HUES64 (cell line): ENCODE results near the gene KAT8.
A peak's percentile ranks its signal among the peaks of the same experiment; 100 is the strongest.
"Not testable (repeated sequence)": the region's sequence is repeated elsewhere in the genome, so short reads cannot be mapped to it uniquely, and the experiment has no call there.

Experiments
- H3K27ac ChIP-seq: 2 replicates; pipeline ENCODE4 v1.7.0; 2013; ENCODE audit warnings: low read depth, low read length, inconsistent platforms
- H3K27me3 ChIP-seq: 2 replicates; pipeline ENCODE4 v1.6.1; 2013; ENCODE audit warnings: mild to moderate bottlenecking, low read length; ENCODE audit not compliant: insufficient read depth
- H3K36me3 ChIP-seq: 2 replicates; pipeline ENCODE4 v1.6.1; 2013; ENCODE audit warnings: mild to moderate bottlenecking, low read length; ENCODE audit not compliant: insufficient read depth
- H3K4me1 ChIP-seq: 2 replicates; pipeline ENCODE4 v1.6.1; 2013; ENCODE audit warnings: mild to moderate bottlenecking, low read length, moderate library complexity; ENCODE audit not compliant: insufficient read depth
- H3K4me3 ChIP-seq: 2 replicates; pipeline ENCODE4 v1.5.1; 2013; ENCODE audit warnings: mild to moderate bottlenecking, low read length, moderate library complexity
- H3K9ac ChIP-seq: 2 replicates; pipeline ENCODE4 v1.6.1; 2013; ENCODE audit warnings: mild to moderate bottlenecking, low read depth, low read length
- H3K9me3 ChIP-seq: 2 replicates; pipeline ENCODE4 v1.6.1; 2013; ENCODE audit warnings: low read depth, low read length; ENCODE audit not compliant: insufficient read depth
- WGBS: fragments of 150-250, 120-280 bp; methylation state at CpG from one replicate; pipeline ENCODE4 v1.1.7; 2013; ENCODE audit warnings: missing lambda C conversion rate; 5-methylcytosine and 5-hydroxymethylcytosine counted together

The KAT8 gene

GRCh38 chr16:31134625-31135534 lies 17.4 kb downstream of the KAT8 start:
- Histone ChIP-seq H3K9ac (peak overlapping the region; percentile 80), H3K36me3 (peaks cover 28% of the 10 kb centered on the region), H3K9me3 (no peaks in the 10 kb centered on the region), H3K4me1 (peaks cover 38% of the 10 kb centered on the region), H3K4me3 (peak overlapping the region; percentile 75), H3K27ac (peak overlapping the region; percentile 96), H3K27me3 (no peaks in the 10 kb centered on the region)
- 7% methylated on average over 15 of the region's 18 CpGs for WGBS

- Histone ChIP-seq H3K27ac (peak within 1 kb of the TSS; percentile 96), H3K4me3 (peak within 1 kb of the TSS; percentile 75), H3K27me3 (no peaks in the 10 kb centered on the region), H3K9me3 (no peaks in the 10 kb centered on the region), H3K4me1 (peaks cover 38% of the 10 kb centered on the region), H3K36me3 (peaks cover 21% of the 10 kb centered on the region), H3K9ac (peak within 1 kb of the TSS; percentile 80)
- WGBS, result 29% methylated on average over 22 of the region's 22 CpGs
Measured at GRCh38 chr16:31135535-31136286, 18.2 kb downstream of the KAT8 start, which contains the start of gene PRSS8. TSS of gene PRSS8 (minus strand) at chr16:31135727. CDS start at chr16:31135498, 229 bp downstream.

- no peaks in the 10 kb centered on the region for H3K9me3 ChIP-seq
- peaks cover 37% of the 10 kb centered on the region for H3K4me1 ChIP-seq
- no peak overlapping the region for H3K4me3 ChIP-seq
- H3K36me3 ChIP-seq, result peaks cover 16% of the 10 kb centered on the region
- WGBS, result 92% methylated on average over 6 of the region's 6 CpGs
- H3K27ac ChIP-seq, result no peak overlapping the region
- no peak overlapping the region for H3K9ac ChIP-seq
- no peaks in the 10 kb centered on the region for H3K27me3 ChIP-seq
Measured at GRCh38 chr16:31136287-31136662, 18.8 kb downstream of the KAT8 start.

DNA sequence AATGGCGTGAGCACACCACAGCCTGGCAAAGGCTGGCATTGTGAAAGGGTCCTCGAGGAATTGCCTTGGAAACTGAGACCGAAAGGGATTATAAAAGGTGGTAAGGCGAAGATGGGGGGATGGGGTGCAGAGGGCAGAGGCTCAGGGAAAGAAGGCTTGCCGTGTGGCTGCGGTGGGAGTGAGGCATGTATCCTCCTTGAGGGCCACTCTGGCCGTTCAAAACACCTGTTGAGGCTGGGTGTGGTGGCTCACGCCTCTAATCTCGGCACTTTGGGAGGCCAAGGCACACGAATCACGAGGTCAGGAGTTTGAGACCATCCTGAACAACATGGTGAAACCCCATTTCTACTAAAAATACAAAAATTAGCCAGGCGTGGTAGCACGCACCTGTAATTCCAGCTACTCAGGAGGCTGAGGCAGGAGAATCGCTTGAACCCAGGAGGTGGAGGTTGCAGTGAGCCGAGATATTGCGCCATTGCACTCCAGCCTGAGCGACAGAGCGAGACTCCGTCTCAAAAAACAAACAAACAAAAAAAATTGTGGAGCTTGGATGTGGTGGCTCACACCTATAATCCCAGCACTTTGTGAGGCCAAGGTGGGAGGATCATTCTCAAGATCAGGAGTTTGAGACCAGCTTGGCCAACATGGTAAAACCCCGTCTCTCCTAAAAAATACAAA lies 19.5 kb downstream of the KAT8 start:
- H3K4me1 ChIP-seq, result peaks cover 40% of the 10 kb centered on the region
- not testable (repeated sequence) for H3K27me3 ChIP-seq, H3K27ac ChIP-seq, H3K36me3 ChIP-seq, H3K9ac ChIP-seq, H3K9me3 ChIP-seq, H3K4me3 ChIP-seq
- 94% methylated on average over 20 of the region's 20 CpGs for WGBS

DNA sequence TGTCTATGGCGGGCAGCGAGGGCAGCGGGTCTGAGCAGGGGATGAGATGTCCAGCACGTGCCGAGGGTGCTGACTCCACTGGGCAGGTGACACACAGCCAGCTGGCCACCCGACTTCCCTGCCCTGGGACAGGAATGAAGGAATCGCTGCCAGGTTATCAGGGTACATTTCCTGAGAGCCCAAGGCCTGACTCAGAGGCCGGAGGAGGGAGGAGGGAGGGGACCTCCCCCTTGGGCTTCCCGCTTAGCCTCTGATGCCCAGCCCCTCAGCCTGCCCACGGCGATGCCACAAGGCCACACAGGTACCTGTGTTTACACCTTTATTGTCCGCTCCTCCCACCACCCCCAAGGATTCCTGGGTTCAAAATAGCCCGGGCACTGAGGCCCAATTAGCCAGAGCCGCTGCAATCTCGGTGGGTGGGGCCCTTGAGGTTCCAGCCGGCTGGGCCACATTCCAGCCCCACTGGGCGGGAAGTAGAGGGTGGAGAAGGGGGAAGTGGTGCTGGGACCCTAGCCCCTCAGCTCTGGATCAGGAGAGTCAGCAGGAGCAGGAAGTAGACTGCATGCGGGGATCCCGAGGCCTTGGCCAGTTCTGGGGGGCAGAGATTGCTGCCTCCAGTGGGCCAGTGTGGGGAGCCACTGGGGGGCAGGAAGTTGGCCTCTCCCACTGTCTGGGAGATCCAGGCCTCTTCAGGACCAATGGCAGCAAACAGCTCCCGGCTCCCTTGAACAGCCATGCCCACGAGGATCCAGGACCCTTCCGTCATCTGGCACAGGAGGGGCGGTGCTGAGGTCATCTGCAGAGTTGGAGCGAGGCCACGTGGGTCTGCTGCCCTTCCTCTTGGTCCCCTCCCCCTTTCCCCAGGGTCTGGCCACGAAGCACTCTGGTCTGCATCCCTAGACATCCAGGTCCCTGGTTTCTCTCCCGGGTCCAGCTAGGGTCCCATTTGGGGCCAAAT lies 21.4 kb downstream of the KAT8 start:
- no peaks in the 10 kb centered on the region for H3K36me3 ChIP-seq
- H3K27me3 ChIP-seq, result peaks cover 14% of the 10 kb centered on the region
- peaks cover 33% of the 10 kb centered on the region for H3K4me1 ChIP-seq
- no peaks in the 10 kb centered on the region for H3K9me3 ChIP-seq
- no peak overlapping the region for H3K4me3 ChIP-seq
- 58% methylated on average over 27 of the region's 27 CpGs for WGBS
- H3K9ac ChIP-seq, result peak overlapping the region; percentile 32; the same call in 1 of the 2 replicates
- peak overlapping the region; percentile 51 for H3K27ac ChIP-seq

- H3K36me3 ChIP-seq, H3K4me3 ChIP-seq, H3K9me3 ChIP-seq, H3K9ac ChIP-seq: not testable (repeated sequence)
- Histone ChIP-seq H3K27ac (peak overlapping the region; percentile 66; the same call in 1 of the 2 replicates), H3K4me1 (peaks cover 25% of the 10 kb centered on the region), H3K27me3 (peaks cover 20% of the 10 kb centered on the region)
- 93% methylated on average over 9 of the region's 9 CpGs for whole genome bisulfite sequencing
Measured at GRCh38 chr16:31141071-31141469, 23.6 kb downstream of the KAT8 start.

GRCh38 chr16:31141489-31142108 lies 24.1 kb downstream of the KAT8 start:
- WGBS, result 50% methylated on average over 10 of the region's 10 CpGs
- no peaks in the 10 kb centered on the region for H3K9me3 ChIP-seq
- H3K27me3 ChIP-seq, result peaks cover 25% of the 10 kb centered on the region
- peak overlapping the region; percentile 66; the same call in 1 of the 2 replicates for H3K27ac ChIP-seq
- H3K36me3 ChIP-seq, result no peaks in the 10 kb centered on the region
- peak overlapping the region; percentile 48 for H3K4me3 ChIP-seq
- H3K4me1 ChIP-seq, result peaks cover 25% of the 10 kb centered on the region
- H3K9ac ChIP-seq, result peak overlapping the region; percentile 57; the same call in 1 of the 2 replicates

DNA sequence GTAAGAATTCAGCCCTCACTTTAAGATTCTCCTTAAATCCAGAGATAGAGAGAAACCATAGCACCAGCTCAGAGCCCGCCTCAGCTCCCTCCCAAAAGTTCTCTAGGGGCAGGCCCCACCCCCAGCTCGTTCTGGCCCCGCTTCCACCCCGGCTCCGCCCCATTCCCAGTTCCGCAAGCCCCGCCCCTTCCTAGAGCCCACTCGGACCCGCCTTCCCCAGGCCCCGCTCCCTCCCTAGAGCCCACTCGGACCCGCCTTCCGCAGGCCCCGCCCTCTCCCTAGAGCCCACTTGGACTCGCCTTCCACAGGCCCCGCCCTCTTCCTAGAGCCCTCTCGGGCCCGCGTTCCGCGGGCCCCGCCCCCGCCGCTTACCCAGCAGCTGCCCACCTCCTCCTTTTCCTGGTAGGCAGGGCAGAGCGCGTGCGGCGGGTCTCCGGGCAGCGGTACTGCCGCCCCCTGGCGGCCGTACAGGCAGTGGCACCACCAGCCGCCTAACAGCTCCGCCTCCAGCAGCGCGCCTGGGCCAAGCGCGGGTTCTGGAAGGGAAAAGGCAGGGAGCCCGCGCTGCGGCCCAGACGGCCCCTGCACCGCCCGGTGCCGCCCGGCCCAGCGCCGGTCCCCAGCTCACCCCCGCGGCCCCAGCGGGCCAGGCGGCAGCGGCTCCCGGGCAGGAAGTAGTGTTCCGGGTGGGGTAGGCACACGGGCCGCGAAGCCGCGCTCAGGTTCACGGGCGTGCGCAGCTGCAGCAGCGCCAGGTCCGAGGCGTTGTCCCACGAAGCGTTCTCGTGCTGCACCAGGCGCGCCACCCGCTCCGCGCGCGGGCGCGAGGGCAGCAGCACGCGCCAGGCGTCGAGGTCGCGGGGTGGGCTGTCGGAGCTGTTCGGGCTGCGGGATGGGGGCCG lies 24.9 kb downstream of the KAT8 start:
- no peaks in the 10 kb centered on the region for H3K9me3 ChIP-seq
- peaks cover 32% of the 10 kb centered on the region for H3K27me3 ChIP-seq
- no peaks in the 10 kb centered on the region for H3K36me3 ChIP-seq
- H3K4me3 ChIP-seq, result peak overlapping the region; percentile 53
- H3K27ac ChIP-seq, result peak overlapping the region; percentile 66; the same call in 1 of the 2 replicates
- WGBS, result 17% methylated on average over 89 of the region's 89 CpGs
- H3K9ac ChIP-seq, result peak overlapping the region; percentile 71
- H3K4me1 ChIP-seq, result peaks cover 25% of the 10 kb centered on the region

DNA sequence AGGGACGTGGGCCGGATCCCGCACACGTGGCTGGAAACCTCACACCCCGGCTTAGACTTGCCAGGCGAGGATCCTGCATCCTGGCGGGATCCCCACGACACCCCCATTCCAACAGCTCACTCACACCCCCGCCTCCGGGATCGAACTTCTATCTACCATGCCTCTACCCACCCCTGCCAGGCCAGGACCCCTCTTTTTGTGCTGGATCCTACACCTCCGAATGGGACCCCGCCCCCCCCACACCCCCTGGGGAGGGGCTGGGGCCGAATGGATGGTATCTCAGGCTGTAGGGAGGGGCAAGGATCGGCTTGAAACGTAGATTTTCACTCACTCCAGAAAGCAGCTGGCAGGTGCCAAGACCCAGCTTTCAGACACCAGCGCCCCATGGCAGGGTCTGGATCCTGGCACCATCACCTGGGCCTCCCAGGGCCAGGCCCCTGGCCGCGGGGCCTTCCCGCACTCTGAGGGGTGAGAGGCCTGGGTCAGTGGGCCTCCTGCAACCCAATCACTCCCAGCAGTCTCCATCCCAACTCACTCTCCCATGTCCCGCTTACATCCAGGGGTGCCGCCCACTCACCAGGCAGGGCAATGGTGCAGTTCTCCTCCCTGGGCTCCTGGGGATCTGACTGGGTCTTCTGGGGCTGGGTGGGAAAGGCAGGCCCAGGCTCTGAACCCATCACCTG lies 25.7 kb downstream of the KAT8 start:
- Histone ChIP-seq H3K36me3 (no peaks in the 10 kb centered on the region), H3K27me3 (peaks cover 40% of the 10 kb centered on the region), H3K4me3 (peak overlapping the region; percentile 53), H3K4me1 (peaks cover 23% of the 10 kb centered on the region), H3K27ac (no peak overlapping the region), H3K9me3 (no peaks in the 10 kb centered on the region), H3K9ac (no peak overlapping the region)
- WGBS, result 84% methylated on average over 19 of the region's 22 CpGs
